ENCODE measurements around the gene PTPRD. TPM values are rescaled to one million over a fixed set of nuclear protein-coding genes. Genes with fewer than 3 reads are reported as not detected.

Gene PTPRD
- total RNA-seq, 3 donors from 2014 or later (not counting 1 experiment from before 2014, with no cell fraction given), result 0.05 to 0.68 TPM; not detected in 1

DNA sequence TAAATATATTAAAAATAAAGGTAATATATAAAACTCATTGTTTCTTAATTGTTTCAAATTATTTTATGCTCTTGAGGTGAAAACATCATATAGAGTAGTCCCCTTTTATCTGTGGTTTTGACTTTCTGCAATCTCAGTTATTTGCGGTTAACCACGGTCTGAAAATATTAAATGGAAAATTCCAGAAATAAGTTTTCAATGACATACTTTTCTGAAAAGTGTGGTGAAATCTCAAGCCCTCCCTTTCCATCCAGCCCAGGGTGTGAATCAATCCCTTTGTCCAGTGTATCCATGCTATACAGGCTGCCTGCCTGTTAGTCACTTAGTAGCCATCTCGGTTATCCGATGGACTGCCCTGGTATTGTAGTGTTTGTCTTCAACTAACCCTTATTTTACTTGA is 2266.5 kb downstream of the PTPRD start:
- Histone ChIP-seq H3K36me3 (ENCODE audit: control insufficient read depth, insufficient read depth, low read length) (no peaks in the 10 kb centered on the region), H3K9me3 (ENCODE audit: control insufficient read depth, insufficient read depth, low read length) (no peaks in the 10 kb centered on the region), H3K27me3 (ENCODE audit: control insufficient read depth, insufficient read depth, low read length) (no peaks in the 10 kb centered on the region), H3K4me3 (ENCODE audit: low read length) (no peak overlapping the region), H3K4me1 (ENCODE audit: control insufficient read depth, insufficient read depth, low read length) (no peaks in the 10 kb centered on the region), H3K27ac (ENCODE audit: low read length) (no peak overlapping the region)
- ATAC-seq, result no peak
- DNase-seq, result no peak
- TF ChIP-seq, protein P1, sequence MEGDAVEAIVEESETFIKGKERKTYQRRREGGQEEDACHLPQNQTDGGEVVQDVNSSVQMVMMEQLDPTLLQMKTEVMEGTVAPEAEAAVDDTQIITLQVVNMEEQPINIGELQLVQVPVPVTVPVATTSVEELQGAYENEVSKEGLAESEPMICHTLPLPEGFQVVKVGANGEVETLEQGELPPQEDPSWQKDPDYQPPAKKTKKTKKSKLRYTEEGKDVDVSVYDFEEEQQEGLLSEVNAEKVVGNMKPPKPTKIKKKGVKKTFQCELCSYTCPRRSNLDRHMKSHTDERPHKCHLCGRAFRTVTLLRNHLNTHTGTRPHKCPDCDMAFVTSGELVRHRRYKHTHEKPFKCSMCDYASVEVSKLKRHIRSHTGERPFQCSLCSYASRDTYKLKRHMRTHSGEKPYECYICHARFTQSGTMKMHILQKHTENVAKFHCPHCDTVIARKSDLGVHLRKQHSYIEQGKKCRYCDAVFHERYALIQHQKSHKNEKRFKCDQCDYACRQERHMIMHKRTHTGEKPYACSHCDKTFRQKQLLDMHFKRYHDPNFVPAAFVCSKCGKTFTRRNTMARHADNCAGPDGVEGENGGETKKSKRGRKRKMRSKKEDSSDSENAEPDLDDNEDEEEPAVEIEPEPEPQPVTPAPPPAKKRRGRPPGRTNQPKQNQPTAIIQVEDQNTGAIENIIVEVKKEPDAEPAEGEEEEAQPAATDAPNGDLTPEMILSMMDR (IDR thresholded peaks at IDR 0.05), result no peak
- H3K9me3 Mint-ChIP-seq, result peaks cover 0 to 3% of the 10 kb centered on the region in 2 donors
- no peaks in the 10 kb centered on the region for H3K36me3 Mint-ChIP-seq
- H3K4me3 Mint-ChIP-seq, result no peak overlapping the region
- no peaks in the 10 kb centered on the region for H3K4me1 Mint-ChIP-seq
- intact Hi-C loops (cut with micrococcal nuclease), result no loop called here
- WGBS (ENCODE audit: insufficient coverage), result 92% methylated on average over 4 of the region's 4 CpGs
- no peak overlapping the region for H3K27ac Mint-ChIP-seq
- H3K27me3 Mint-ChIP-seq (ENCODE audit: low read depth in 2 of 2), result peaks cover 0 to 7% of the 10 kb centered on the region in 2 donors

DNA sequence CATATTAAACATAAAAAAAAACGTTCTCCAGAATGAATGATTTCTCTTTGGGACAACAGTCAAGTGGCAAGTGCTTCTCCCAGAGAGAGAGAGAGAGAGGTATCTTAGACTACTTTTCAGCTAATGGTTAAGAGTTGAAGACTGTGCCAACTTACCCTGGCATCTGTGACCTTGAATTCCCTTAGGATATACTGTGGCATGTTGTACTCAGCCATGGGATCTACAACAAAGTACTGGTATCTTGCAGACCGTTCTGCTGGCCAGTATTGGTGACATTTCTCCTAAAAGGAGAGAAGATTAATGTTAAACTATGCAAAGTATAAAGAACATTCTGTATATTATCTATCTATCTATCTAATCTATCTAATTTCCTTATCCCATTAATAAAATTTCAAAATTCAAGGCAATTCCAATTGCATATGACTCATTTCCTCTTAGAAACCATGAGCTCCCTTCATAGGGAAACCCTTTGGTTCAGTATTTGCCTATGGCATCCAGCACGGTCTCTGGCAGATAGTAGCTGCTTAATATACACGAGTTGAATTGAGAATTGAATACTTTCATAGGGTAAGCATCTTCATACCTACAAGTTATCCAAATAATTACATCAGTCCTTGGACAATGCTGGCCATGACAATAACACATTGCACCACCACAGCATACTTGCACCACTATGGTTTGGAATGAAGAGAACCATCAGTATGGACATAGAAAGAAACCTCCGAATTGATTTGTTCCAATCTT is 2273.9 kb downstream of the PTPRD start:
- no peaks in the 10 kb centered on the region for H3K36me3 Mint-ChIP-seq
- Histone ChIP-seq H3K4me1 (ENCODE audit: control insufficient read depth, insufficient read depth, low read length) (no peaks in the 10 kb centered on the region), H3K4me3 (ENCODE audit: low read length) (no peak overlapping the region), H3K27me3 (ENCODE audit: control insufficient read depth, insufficient read depth, low read length) (no peaks in the 10 kb centered on the region), H3K36me3 (ENCODE audit: control insufficient read depth, insufficient read depth, low read length) (no peaks in the 10 kb centered on the region), H3K27ac (ENCODE audit: low read length) (no peak overlapping the region), H3K9me3 (ENCODE audit: control insufficient read depth, insufficient read depth, low read length) (no peaks in the 10 kb centered on the region)
- H3K4me1 Mint-ChIP-seq, result no peaks in the 10 kb centered on the region
- H3K27me3 Mint-ChIP-seq (ENCODE audit: low read depth in 2 of 2), result peaks cover 0 to 3% of the 10 kb centered on the region in 2 donors
- TF ChIP-seq, protein P1 (IDR thresholded peaks at IDR 0.05), result no peak
- ATAC-seq (no peak), DNase-seq (no peak)
- 92% methylated on average over 4 of the region's 5 CpGs for WGBS (ENCODE audit: insufficient coverage)
- H3K4me3 Mint-ChIP-seq, result no peak overlapping the region
- H3K9me3 Mint-ChIP-seq, result no peaks in the 10 kb centered on the region
- intact Hi-C loops (cut with micrococcal nuclease), result no loop called here
- no peak overlapping the region for H3K27ac Mint-ChIP-seq

DNA sequence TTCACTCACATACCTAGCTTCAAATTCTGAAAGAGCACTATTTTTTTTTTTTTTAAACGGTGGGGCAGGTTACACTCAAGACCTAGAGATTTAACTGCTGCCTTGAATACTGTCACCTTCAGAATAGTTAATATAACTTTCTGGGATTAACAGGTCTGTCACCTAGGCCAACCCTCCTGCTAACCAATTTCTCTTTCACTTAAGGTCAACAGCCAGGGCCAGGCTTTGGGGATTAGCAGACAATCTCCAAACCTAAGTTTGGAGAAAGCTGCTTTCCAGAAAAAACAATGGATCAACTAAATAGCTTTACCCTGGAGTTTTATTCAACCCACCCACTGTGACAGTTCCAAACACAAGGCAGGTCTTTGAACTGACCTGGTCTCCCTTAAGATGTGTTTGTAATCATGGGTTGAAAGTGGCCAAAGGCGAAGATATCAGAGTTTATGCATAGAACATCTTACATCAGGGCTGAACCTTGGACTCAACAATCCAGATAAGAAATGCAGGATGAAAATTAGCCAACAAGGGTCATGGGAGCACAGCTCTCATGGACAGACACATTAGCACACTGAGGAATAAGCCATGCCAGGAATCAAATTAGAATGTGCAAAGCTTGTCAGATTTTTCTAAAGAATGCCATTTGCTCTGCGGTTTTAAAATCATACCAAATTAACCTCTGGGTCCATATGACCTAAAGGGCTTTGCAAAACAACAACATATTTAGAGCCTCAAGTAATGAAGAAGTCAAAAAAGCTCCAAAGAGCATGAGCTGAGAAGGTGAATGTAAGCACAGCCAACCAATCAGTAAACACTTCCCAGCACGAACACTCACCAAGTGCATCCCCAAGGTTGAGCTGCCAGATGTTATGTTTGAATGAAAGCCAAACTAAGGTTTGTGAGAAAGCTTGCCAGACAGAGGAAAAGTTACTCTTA is 2274.7 kb downstream of the PTPRD start:
- Mint-ChIP-seq H3K9me3 (no peaks in the 10 kb centered on the region), H3K36me3 (no peaks in the 10 kb centered on the region), H3K4me1 (no peaks in the 10 kb centered on the region), H3K27ac (no peak overlapping the region), H3K27me3 (ENCODE audit: low read depth in 2 of 2) (peaks cover 0 to 3% of the 10 kb centered on the region in 2 donors), H3K4me3 (no peak overlapping the region)
- no peaks in the 10 kb centered on the region for H3K27me3 ChIP-seq (ENCODE audit: control insufficient read depth, insufficient read depth, low read length)
- TF ChIP-seq, protein P1 (IDR thresholded peaks at IDR 0.05), result no peak
- H3K27ac ChIP-seq (ENCODE audit: low read length), result no peak overlapping the region
- no peak overlapping the region for H3K4me3 ChIP-seq (ENCODE audit: low read length)
- no peaks in the 10 kb centered on the region for H3K36me3 ChIP-seq (ENCODE audit: control insufficient read depth, insufficient read depth, low read length)
- ATAC-seq (no peak), DNase-seq (no peak)
- no peaks in the 10 kb centered on the region for H3K4me1 ChIP-seq (ENCODE audit: control insufficient read depth, insufficient read depth, low read length)
- H3K9me3 ChIP-seq (ENCODE audit: control insufficient read depth, insufficient read depth, low read length), result no peaks in the 10 kb centered on the region
- intact Hi-C loops (cut with micrococcal nuclease), result no loop called here
- 92% methylated on average over 3 of the region's 4 CpGs for WGBS (ENCODE audit: insufficient coverage)
